Activated CD4-positive, CD25-positive, alpha-beta regulatory T cell (primary cell): ENCODE data around the gene SLC25A19.

Experiments used
- DNase-seq, 4 experiments: peaks; one replicate each; lab custom pipeline; 2025; lab: John Stamatoyannopoulos, UW

SLC25A19 gene

GRCh38 chr17:75289115-75289831 is at the start of gene SLC25A19:
SLC25A19 (minus strand) TSS chr17:75289433; CDS start chr17:75286764, 2,669 bp downstream.
- DNase-seq, result peak; percentile 78 to 92 (median 89)

GRCh38 chr17:75338335-75338734 is 49.1 kb upstream of the SLC25A19 start:
- DNase-seq, result no peak

- no peak for DNase-seq
These were observed 46.1 kb upstream of the SLC25A19 start for GRCh38 chr17:75335315-75335714.

- DNase-seq, result no peak
These were observed 45.5 kb upstream of the SLC25A19 start for GRCh38 chr17:75334723-75335122.

GRCh38 chr17:75331671-75332070 is 42.4 kb upstream of the SLC25A19 start:
- DNase-seq, result no peak

GRCh38 chr17:75327757-75328156 is 38.5 kb upstream of the SLC25A19 start:
- DNase-seq, result no peak

GRCh38 chr17:75326226-75326848 is 37.1 kb upstream of the SLC25A19 start:
- no peak for DNase-seq

GRCh38 chr17:75325827-75326225 is 36.6 kb upstream of the SLC25A19 start:
- DNase-seq, result no peak

- DNase-seq, result no peak
These were observed 36.1 kb upstream of the SLC25A19 start for GRCh38 chr17:75325348-75325747.

GRCh38 chr17:75321506-75321905 is 32.3 kb upstream of the SLC25A19 start:
- DNase-seq, result no peak

- no peak for DNase-seq
These were observed 30.9 kb upstream of the SLC25A19 start for GRCh38 chr17:75319904-75320691.

GRCh38 chr17:75318615-75319222 is 29.5 kb upstream of the SLC25A19 start:
- no peak for DNase-seq

GRCh38 chr17:75318211-75318610 is 29.0 kb upstream of the SLC25A19 start:
- DNase-seq, result no peak

GRCh38 chr17:75317671-75318070 is 28.4 kb upstream of the SLC25A19 start:
- DNase-seq, result no peak

GRCh38 chr17:75316253-75316652 is 27.0 kb upstream of the SLC25A19 start:
- no peak for DNase-seq

- DNase-seq, result no peak
These were observed 26.5 kb upstream of the SLC25A19 start for GRCh38 chr17:75315541-75316243.

- DNase-seq, result no peak
These were observed 24.8 kb upstream of the SLC25A19 start for GRCh38 chr17:75313941-75314551.

GRCh38 chr17:75308732-75309629 is 19.7 kb upstream of the SLC25A19 start:
- no peak for DNase-seq

- DNase-seq, result no peak
These were observed 18.9 kb upstream of the SLC25A19 start for GRCh38 chr17:75307957-75308731.
